OCI-LY1 (cell line): ENCODE measurements around the gene GOSR2.

ENCODE experiments used
- H2AFZ ChIP-seq: fragments of 200-600 bp; sonication (generic), shearing (Covaris generic); 2 replicates; pipeline ENCODE4 v1.6.0; 2014; ENCODE audit warnings: antibody characterized with exemption, mild to moderate bottlenecking, low read length
- H3F3A ChIP-seq: fragments of 200-600 bp; sonication (generic), shearing (Covaris generic); 2 replicates; pipeline ENCODE4 v1.6.0; 2014; ENCODE audit warnings: mild to moderate bottlenecking, antibody characterized with exemption, low read length, moderate library complexity; ENCODE audit not compliant: insufficient read depth
- H3K27ac ChIP-seq: fragments of 200-600 bp; sonication (generic); 2 replicates; pipeline ENCODE4 v1.5.1; 2014; ENCODE audit warnings: low read length, mixed run types, mild to moderate bottlenecking, low read depth; ENCODE audit not compliant: poor library complexity, severe bottlenecking
- H3K27me3 ChIP-seq: fragments of 200-600 bp; sonication (generic); 2 replicates; pipeline ENCODE4 v1.6.0; 2014; ENCODE audit warnings: antibody characterized with exemption, mild to moderate bottlenecking, low read length, moderate library complexity; ENCODE audit not compliant: insufficient read depth
- H3K36me3 ChIP-seq: fragments of 200-600 bp; sonication (generic); 2 replicates; pipeline ENCODE4 v1.6.1; 2014; ENCODE audit warnings: mild to moderate bottlenecking, antibody characterized with exemption, low read length, moderate library complexity, mixed read lengths; ENCODE audit not compliant: insufficient read depth
- H3K4me1 ChIP-seq: fragments of 200-600 bp; sonication (generic); 2 replicates; pipeline ENCODE4 v1.5.1; 2014; ENCODE audit warnings: mild to moderate bottlenecking, low read length, moderate library complexity; ENCODE audit not compliant: insufficient read depth, severe bottlenecking
- H3K4me2 ChIP-seq: fragments of 200-600 bp; sonication (generic), shearing (Covaris generic); 2 replicates; pipeline ENCODE4 v1.6.1; 2014; ENCODE audit warnings: low read length
- H3K4me3 ChIP-seq: fragments of 200-600 bp; sonication (generic); 2 replicates; pipeline ENCODE4 v1.5.1; 2014; ENCODE audit warnings: low read length, low read depth, mild to moderate bottlenecking, mixed read lengths; ENCODE audit not compliant: poor library complexity, severe bottlenecking
- H3K79me2 ChIP-seq: fragments of 200-600 bp; shearing (Covaris generic); 2 replicates; pipeline ENCODE4 v1.6.1; 2016; ENCODE audit warnings: mixed run types, low read length, mixed read lengths; ENCODE audit not compliant: insufficient read depth
- H3K9ac ChIP-seq: fragments of 200-600 bp; sonication (generic), shearing (Covaris generic); 2 replicates; pipeline ENCODE4 v1.6.1; 2014; ENCODE audit warnings: mild to moderate bottlenecking, low read length, mixed read lengths
- H3K9me2 ChIP-seq: fragments of 200-600 bp; sonication (generic), shearing (Covaris generic); 2 replicates; pipeline ENCODE4 v1.6.1; 2014; ENCODE audit warnings: low read depth, mild to moderate bottlenecking, low read length, mixed read lengths
- H3K9me3 ChIP-seq: fragments of 200-600 bp; shearing (Covaris generic); 2 replicates; pipeline ENCODE4 v1.6.1; 2014; ENCODE audit warnings: low read length, mixed read lengths
- H4K20me1 ChIP-seq: fragments of 200-600 bp; sonication (generic), shearing (Covaris generic); 2 replicates; pipeline ENCODE4 v1.6.0; 2016; ENCODE audit warnings: mild to moderate bottlenecking, low read length; ENCODE audit not compliant: insufficient read depth
- EZH2 ChIP-seq: fragments of 200-600 bp; sonication (generic), shearing (Covaris generic); IDR thresholded peaks from 2 replicates; pipeline ENCODE4 v1.8.0; 2017; ENCODE audit warnings: borderline replicate concordance, mixed run types, mild to moderate bottlenecking, antibody characterized with exemption, low read length, moderate library complexity, mixed read lengths
- TF ChIP-seq, protein P1 (sequence below): fragments of 200-600 bp; sonication (generic), shearing (Covaris generic); IDR thresholded peaks from 2 replicates; pipeline ENCODE4 v1.5.1; 2017; ENCODE audit warnings: mild to moderate bottlenecking, antibody characterized with exemption, low read length, moderate library complexity, mixed read lengths

The GOSR2 gene

DNA sequence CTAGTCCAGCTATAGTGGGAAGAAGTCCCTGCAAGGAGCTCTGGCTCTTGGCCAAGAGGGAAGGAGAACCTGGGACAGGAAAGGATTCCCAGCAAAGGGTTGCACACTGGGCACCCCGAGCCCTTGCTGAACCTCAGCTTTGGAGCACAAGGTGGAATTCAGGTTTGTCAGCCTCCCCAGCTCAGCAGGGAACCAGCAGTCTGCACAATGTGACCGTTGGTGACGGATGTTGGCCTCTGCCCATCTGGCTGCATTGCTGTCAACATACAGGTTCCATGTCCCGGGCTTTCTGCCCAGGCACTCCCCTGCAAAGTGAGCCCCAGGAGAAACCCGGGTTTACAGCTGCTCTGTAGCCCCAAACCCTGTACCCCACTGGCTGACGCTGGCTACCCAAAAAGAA is 49.4 kb downstream of the GOSR2 start:
- H3K79me2 ChIP-seq, result no peaks in the 10 kb centered on the region
- H2AFZ ChIP-seq, result no peak overlapping the region

DNA sequence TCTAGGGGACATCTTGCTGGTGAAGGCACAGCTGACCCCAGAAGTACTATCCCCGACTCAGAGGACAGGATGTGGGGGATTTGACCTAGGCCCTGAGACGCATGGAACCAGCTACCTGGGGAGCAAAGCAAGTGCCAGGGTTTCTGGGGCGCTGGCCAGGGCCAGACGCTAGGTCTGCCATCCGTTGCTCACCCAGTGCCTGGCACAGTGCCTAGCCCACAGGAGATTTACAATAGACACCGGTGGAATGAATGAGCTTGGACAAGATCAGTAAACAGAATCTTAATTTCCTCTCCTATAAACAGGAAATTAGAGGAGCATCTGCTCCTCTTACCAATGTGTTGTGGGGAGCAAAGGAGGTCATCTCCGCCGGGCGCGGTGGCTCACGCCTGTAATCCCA is 51.1 kb downstream of the GOSR2 start:
- H3K9me3 ChIP-seq, result no peaks in the 10 kb centered on the region
- no peaks in the 10 kb centered on the region for H3K79me2 ChIP-seq
- H3K36me3 ChIP-seq, result no peaks in the 10 kb centered on the region
- H3K27ac ChIP-seq, result no peak overlapping the region
- H3K4me1 ChIP-seq, result peaks cover 8% of the 10 kb centered on the region
- no peaks in the 10 kb centered on the region for H3K27me3 ChIP-seq
- H2AFZ ChIP-seq, result no peak overlapping the region
- no peak overlapping the region for H3K4me3 ChIP-seq
- no peaks in the 10 kb centered on the region for H4K20me1 ChIP-seq
- no peak overlapping the region for H3K9ac ChIP-seq
- no peaks in the 10 kb centered on the region for H3F3A ChIP-seq
- TF ChIP-seq, protein P1, sequence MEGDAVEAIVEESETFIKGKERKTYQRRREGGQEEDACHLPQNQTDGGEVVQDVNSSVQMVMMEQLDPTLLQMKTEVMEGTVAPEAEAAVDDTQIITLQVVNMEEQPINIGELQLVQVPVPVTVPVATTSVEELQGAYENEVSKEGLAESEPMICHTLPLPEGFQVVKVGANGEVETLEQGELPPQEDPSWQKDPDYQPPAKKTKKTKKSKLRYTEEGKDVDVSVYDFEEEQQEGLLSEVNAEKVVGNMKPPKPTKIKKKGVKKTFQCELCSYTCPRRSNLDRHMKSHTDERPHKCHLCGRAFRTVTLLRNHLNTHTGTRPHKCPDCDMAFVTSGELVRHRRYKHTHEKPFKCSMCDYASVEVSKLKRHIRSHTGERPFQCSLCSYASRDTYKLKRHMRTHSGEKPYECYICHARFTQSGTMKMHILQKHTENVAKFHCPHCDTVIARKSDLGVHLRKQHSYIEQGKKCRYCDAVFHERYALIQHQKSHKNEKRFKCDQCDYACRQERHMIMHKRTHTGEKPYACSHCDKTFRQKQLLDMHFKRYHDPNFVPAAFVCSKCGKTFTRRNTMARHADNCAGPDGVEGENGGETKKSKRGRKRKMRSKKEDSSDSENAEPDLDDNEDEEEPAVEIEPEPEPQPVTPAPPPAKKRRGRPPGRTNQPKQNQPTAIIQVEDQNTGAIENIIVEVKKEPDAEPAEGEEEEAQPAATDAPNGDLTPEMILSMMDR, result no peak
- TF ChIP-seq EZH2, result no peak
- no peaks in the 10 kb centered on the region for H3K9me2 ChIP-seq
- H3K4me2 ChIP-seq, result no peak overlapping the region

More for the DNA sequence above, 49.4 kb downstream of the GOSR2 start:
- Histone ChIP-seq H3K9me2 (no peaks in the 10 kb centered on the region), H4K20me1 (no peaks in the 10 kb centered on the region), H3K4me1 (no peaks in the 10 kb centered on the region), H3K4me3 (no peak overlapping the region), H3K27me3 (no peaks in the 10 kb centered on the region), H3K27ac (no peak overlapping the region), H3K9ac (no peak overlapping the region), H3F3A (no peaks in the 10 kb centered on the region), H3K4me2 (no peak overlapping the region), H3K9me3 (no peaks in the 10 kb centered on the region), H3K36me3 (no peaks in the 10 kb centered on the region)
- TF ChIP-seq EZH2, result no peak
- TF ChIP-seq, protein P1, result no peak

DNA sequence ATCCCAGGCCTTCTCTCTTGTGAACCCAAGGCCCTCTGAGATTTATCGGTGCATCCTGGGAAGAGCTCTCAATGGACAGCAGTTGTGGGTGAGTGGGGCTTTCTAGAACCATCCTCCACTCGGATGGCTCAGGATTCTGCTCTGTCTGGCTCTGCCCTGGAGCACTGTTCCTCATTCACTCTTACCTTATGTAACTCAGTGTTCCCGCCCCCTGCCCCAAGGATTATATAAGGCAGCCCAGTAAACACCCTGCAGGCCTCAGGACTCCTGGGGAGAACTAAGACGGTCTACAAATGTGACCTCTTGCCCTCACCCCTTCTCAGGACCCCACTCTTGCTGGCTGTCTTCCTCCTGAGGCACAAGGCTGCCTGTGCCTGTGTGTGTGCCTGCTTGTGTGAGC is 52.3 kb downstream of the GOSR2 start:
- TF ChIP-seq, protein P1, result no peak
- no peak for TF ChIP-seq EZH2
- Histone ChIP-seq H2AFZ (no peak overlapping the region), H3K9me2 (no peaks in the 10 kb centered on the region), H4K20me1 (no peaks in the 10 kb centered on the region), H3K4me1 (peaks cover 12% of the 10 kb centered on the region), H3K4me2 (no peak overlapping the region), H3K9ac (no peak overlapping the region), H3K9me3 (no peaks in the 10 kb centered on the region), H3K79me2 (no peaks in the 10 kb centered on the region), H3K36me3 (no peaks in the 10 kb centered on the region), H3F3A (no peaks in the 10 kb centered on the region), H3K4me3 (no peak overlapping the region), H3K27ac (no peak overlapping the region), H3K27me3 (no peaks in the 10 kb centered on the region)
